Astrocyte (in vitro differentiated cells and primary cell): ENCODE results near the gene PPP1R12C. TPM values are rescaled to one million over a fixed set of nuclear protein-coding genes. Genes with fewer than 3 reads are reported as not detected.

Experiments used
- DNase-seq: peaks from one replicate; pipeline ENCODE4 v3.0.0-alpha.2; 2010; ENCODE audit warnings: low read depth
- FAIRE-seq: peaks from 2 replicates; lab custom pipeline; 2011; peaks lifted over from hg19 to GRCh38; lab: Jason Lieb, UNC
- H2AFZ ChIP-seq: 2 replicates; pipeline ENCODE4 v1.6.0; 2012; ENCODE audit warnings: low read depth, low read length, inconsistent platforms
- H3K27ac ChIP-seq: 2 replicates; pipeline ENCODE4 v1.5.1; 2011; ENCODE audit warnings: low read depth, low read length, inconsistent platforms
- H3K27me3 ChIP-seq: 2 replicates; pipeline ENCODE4 v1.6.0; 2011; ENCODE audit warnings: low read length, inconsistent platforms; ENCODE audit not compliant: insufficient read depth
- H3K36me3 ChIP-seq: 2 replicates; pipeline ENCODE4 v1.5.1; 2011; ENCODE audit warnings: low read length, inconsistent platforms; ENCODE audit not compliant: insufficient read depth
- H3K4me1 ChIP-seq: 2 replicates; pipeline ENCODE4 v1.5.1; 2011; ENCODE audit warnings: low read length, inconsistent platforms; ENCODE audit not compliant: insufficient read depth
- H3K4me2 ChIP-seq: 2 replicates; pipeline ENCODE4 v1.6.0; 2012; ENCODE audit warnings: low read length, inconsistent platforms
- H3K4me3 ChIP-seq: 2 replicates; pipeline ENCODE4 v1.5.1; 2011; ENCODE audit warnings: low read depth, mild to moderate bottlenecking, low read length, inconsistent platforms; ENCODE audit not compliant: insufficient read depth
- H3K79me2 ChIP-seq: 2 replicates; pipeline ENCODE4 v1.6.0; 2012; ENCODE audit warnings: mild to moderate bottlenecking, low read length, inconsistent platforms; ENCODE audit not compliant: insufficient read depth
- H3K9ac ChIP-seq: 2 replicates; pipeline ENCODE4 v1.6.0; 2012; ENCODE audit warnings: mild to moderate bottlenecking, low read length, inconsistent platforms
- H3K9me3 ChIP-seq: 2 replicates; pipeline ENCODE4 v1.5.1; 2012; ENCODE audit warnings: low read depth, mild to moderate bottlenecking, low read length, inconsistent platforms; ENCODE audit not compliant: insufficient read depth
- H4K20me1 ChIP-seq: 2 replicates; pipeline ENCODE4 v1.6.0; 2012; ENCODE audit warnings: low read length, inconsistent platforms; ENCODE audit not compliant: insufficient read depth
- H3K27ac Mint-ChIP-seq: one replicate; pipeline ENCODE4 v1.8.0; 2021; ENCODE audit warnings: mild to moderate bottlenecking, mixed read lengths; ENCODE audit not compliant: unreplicated experiment
- H3K27me3 Mint-ChIP-seq: one replicate; pipeline ENCODE4 v1.8.0; 2021; ENCODE audit warnings: low read depth, mixed read lengths; ENCODE audit not compliant: unreplicated experiment
- H3K36me3 Mint-ChIP-seq: one replicate; pipeline ENCODE4 v1.8.0; 2021; ENCODE audit warnings: low read depth, mixed read lengths; ENCODE audit not compliant: unreplicated experiment
- H3K4me1 Mint-ChIP-seq: one replicate; pipeline ENCODE4 v1.8.0; 2021; ENCODE audit warnings: low read depth, mixed read lengths; ENCODE audit not compliant: unreplicated experiment
- H3K4me3 Mint-ChIP-seq: one replicate; pipeline ENCODE4 v1.8.0; 2021; ENCODE audit warnings: mild to moderate bottlenecking, moderate library complexity, mixed read lengths; ENCODE audit not compliant: unreplicated experiment
- H3K9me3 Mint-ChIP-seq: one replicate; pipeline ENCODE4 v1.8.0; 2021; ENCODE audit warnings: mild to moderate bottlenecking, mixed read lengths; ENCODE audit not compliant: unreplicated experiment
- EZH2 ChIP-seq: IDR thresholded peaks from 2 replicates; pipeline ENCODE4 v1.6.1; 2012; ENCODE audit warnings: mild to moderate bottlenecking, low read length, inconsistent platforms; ENCODE audit not compliant: insufficient read depth
- total RNA-seq: library from RNA; stranded (reverse); gene quantifications from 2 replicates; pipeline ENCODE4 v1.2.1, GENCODE V29; 2021
- TF ChIP-seq, protein P1 (sequence below): IDR thresholded peaks from 2 replicates; pipeline ENCODE4 v1.5.1; 2011; ENCODE audit warnings: low read depth, mild to moderate bottlenecking, inconsistent platforms, low read length, moderate library complexity; ENCODE audit not compliant: insufficient read depth

Gene PPP1R12C
- total RNA-seq, 1 donor from 2014 or later: 86.2 TPM

DNA sequence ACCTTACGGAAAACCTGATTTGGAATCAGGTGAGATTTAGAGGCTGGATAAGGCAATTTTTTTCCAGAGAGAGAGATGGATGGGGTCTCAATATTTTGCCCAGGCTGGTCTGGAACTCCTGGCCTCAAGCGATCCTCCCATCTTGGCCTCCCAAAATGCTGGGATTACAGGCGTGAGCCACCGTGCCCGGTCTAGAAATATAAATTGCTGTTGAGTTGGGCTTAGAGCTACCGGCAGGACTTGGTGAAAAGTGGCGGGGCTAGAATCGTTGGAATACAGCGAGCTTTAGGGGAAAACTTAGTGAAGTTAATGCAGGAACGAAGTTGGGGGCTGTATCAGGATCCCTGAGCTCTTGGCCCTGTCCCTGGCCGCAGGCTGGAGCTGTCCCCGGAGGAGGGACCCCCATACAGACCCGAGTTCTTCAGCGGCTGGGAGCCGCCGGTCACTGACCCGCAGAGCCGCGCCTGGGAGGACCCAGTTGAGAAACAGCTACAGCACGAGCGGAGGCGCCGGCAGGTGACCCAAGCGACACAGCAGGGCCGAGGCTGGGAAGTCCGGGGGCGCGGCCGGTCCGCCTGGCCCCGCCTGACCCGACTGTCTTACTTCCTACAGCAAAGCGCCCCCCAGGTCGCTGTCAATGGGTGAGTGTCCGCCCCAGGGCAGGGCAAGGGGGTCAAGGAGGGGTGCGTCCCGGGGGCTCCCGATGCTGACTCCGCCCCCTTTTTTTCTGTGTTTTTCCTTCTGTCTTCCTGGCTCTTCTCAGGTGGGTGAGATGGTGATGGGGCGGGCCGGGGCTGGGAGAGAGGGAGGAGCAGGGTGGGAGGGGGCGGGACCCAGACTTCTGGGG lies 34.2 kb downstream of the PPP1R12C start:
- H4K20me1 ChIP-seq: peaks cover 20% of the 10 kb centered on the region
- no peak overlapping the region for H3K4me3 ChIP-seq
- H3K36me3 ChIP-seq: no peaks in the 10 kb centered on the region
- no peak overlapping the region for H2AFZ ChIP-seq
- no peak overlapping the region for H3K27ac Mint-ChIP-seq
- peaks cover 56% of the 10 kb centered on the region for H3K27me3 ChIP-seq
- H3K4me2 ChIP-seq: no peak overlapping the region
- no peak overlapping the region for H3K27ac ChIP-seq
- no peaks in the 10 kb centered on the region for H3K79me2 ChIP-seq
- peaks cover 2% of the 10 kb centered on the region for H3K9me3 Mint-ChIP-seq
- DNase-seq: no peak
- peaks cover 46% of the 10 kb centered on the region for H3K27me3 Mint-ChIP-seq
- TF ChIP-seq EZH2: peak; percentile 51
- TF ChIP-seq, protein P1, sequence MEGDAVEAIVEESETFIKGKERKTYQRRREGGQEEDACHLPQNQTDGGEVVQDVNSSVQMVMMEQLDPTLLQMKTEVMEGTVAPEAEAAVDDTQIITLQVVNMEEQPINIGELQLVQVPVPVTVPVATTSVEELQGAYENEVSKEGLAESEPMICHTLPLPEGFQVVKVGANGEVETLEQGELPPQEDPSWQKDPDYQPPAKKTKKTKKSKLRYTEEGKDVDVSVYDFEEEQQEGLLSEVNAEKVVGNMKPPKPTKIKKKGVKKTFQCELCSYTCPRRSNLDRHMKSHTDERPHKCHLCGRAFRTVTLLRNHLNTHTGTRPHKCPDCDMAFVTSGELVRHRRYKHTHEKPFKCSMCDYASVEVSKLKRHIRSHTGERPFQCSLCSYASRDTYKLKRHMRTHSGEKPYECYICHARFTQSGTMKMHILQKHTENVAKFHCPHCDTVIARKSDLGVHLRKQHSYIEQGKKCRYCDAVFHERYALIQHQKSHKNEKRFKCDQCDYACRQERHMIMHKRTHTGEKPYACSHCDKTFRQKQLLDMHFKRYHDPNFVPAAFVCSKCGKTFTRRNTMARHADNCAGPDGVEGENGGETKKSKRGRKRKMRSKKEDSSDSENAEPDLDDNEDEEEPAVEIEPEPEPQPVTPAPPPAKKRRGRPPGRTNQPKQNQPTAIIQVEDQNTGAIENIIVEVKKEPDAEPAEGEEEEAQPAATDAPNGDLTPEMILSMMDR: no peak
- no peak overlapping the region for H3K4me3 Mint-ChIP-seq
- H3K9me3 ChIP-seq: peaks cover 4% of the 10 kb centered on the region
- H3K4me1 ChIP-seq: peaks cover 27% of the 10 kb centered on the region
- FAIRE-seq: no peak
- peaks cover 7% of the 10 kb centered on the region for H3K4me1 Mint-ChIP-seq
- H3K36me3 Mint-ChIP-seq: peaks cover 2% of the 10 kb centered on the region
- H3K9ac ChIP-seq: no peak overlapping the region

DNA sequence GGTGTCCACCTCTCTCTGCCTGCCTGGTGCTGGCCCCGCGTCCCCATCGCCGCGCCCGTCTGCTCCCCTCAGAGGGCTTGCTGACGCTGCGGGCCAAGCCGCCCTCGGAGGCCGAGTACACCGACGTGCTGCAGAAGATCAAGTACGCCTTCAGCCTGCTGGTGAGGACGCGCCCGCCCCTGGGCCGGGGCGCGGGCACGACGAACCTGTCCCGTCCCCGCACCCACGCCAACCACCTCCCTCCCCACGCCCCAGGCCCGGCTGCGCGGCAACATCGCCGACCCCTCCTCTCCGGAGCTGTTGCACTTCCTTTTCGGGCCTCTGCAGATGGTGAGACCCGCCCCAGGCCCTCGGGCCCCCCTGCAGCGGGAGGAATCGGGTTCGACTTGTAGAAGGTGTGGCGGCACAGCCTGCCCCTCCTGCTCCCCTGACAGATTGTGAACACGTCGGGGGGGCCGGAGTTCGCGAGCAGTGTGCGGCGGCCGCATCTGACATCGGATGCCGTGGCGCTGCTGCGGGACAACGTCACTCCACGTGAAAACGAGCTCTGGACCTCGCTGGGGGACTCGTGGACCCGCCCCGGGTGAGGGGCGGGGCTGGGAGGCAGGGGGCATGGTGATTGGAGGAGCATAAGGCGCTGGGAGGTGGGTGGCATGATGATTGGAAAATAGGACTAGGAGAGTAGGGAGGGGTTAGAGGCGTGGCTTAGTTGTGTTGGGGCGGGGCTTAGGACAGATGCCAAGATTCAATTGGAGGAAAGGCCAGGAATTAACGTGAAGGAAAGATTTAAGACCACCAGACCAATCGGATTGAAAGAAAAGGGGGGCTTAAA lies 35.2 kb downstream of the PPP1R12C start:
- Histone ChIP-seq H2AFZ (peak overlapping the region; percentile 26), H3K36me3 (no peaks in the 10 kb centered on the region), H4K20me1 (peaks cover 10% of the 10 kb centered on the region), H3K27me3 (peaks cover 57% of the 10 kb centered on the region), H3K4me2 (peak overlapping the region; percentile 86), H3K79me2 (no peaks in the 10 kb centered on the region), H3K9ac (no peak overlapping the region), H3K27ac (no peak overlapping the region), H3K9me3 (peaks cover 4% of the 10 kb centered on the region), H3K4me1 (peaks cover 18% of the 10 kb centered on the region), H3K4me3 (no peak overlapping the region)
- Mint-ChIP-seq H3K36me3 (peaks cover 2% of the 10 kb centered on the region), H3K9me3 (peaks cover 2% of the 10 kb centered on the region), H3K27me3 (peaks cover 46% of the 10 kb centered on the region), H3K27ac (no peak overlapping the region), H3K4me3 (peak overlapping the region; percentile 35), H3K4me1 (peaks cover 2% of the 10 kb centered on the region)
- DNase-seq: no peak
- peak; percentile 92 for TF ChIP-seq EZH2
- TF ChIP-seq, protein P1: no peak
- no peak for FAIRE-seq
